ENCODE data around the gene SH3TC1. TPM values are rescaled to one million over a fixed set of nuclear protein-coding genes. Genes with fewer than 3 reads are reported as not detected.

Gene SH3TC1
- total RNA-seq, 4 donors from 2014 or later = 9.6 to 12.9 (median 12.6) TPM

- Histone ChIP-seq H3K4me3 (no peak overlapping the region), H3K4me1 (peaks cover 0 to 51% (median 20%) of the 10 kb centered on the region in 3 donors), H3K27me3 (no peaks in the 10 kb centered on the region), H3K36me3 (no peaks in the 10 kb centered on the region), H3K9me3 (no peaks in the 10 kb centered on the region), H3K27ac (peak overlapping the region in 1 of 4 donors; percentile 74)
- WGBS, 2 donors (ENCODE audit: low coverage in 1 of 2) = 52% methylated on average over 5 to 15 of the region's 18 CpGs
- TF ChIP-seq, protein P1, sequence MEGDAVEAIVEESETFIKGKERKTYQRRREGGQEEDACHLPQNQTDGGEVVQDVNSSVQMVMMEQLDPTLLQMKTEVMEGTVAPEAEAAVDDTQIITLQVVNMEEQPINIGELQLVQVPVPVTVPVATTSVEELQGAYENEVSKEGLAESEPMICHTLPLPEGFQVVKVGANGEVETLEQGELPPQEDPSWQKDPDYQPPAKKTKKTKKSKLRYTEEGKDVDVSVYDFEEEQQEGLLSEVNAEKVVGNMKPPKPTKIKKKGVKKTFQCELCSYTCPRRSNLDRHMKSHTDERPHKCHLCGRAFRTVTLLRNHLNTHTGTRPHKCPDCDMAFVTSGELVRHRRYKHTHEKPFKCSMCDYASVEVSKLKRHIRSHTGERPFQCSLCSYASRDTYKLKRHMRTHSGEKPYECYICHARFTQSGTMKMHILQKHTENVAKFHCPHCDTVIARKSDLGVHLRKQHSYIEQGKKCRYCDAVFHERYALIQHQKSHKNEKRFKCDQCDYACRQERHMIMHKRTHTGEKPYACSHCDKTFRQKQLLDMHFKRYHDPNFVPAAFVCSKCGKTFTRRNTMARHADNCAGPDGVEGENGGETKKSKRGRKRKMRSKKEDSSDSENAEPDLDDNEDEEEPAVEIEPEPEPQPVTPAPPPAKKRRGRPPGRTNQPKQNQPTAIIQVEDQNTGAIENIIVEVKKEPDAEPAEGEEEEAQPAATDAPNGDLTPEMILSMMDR (IDR thresholded peaks at IDR 0.05) = peak in 2 of 4 experiments; percentile 6 to 33
- TF ChIP-seq POLR2AphosphoS5 (IDR thresholded peaks at IDR 0.05) (no peak), EP300 (IDR thresholded peaks at IDR 0.05) (no peak)
- no peak for ATAC-seq
These were observed 6.0 kb upstream of the SH3TC1 start for GRCh38 chr4:8192748-8193738.

GRCh38 chr4:8194306-8195242 lies 4.5 kb upstream of the SH3TC1 start:
- no peak for ATAC-seq
- TF ChIP-seq POLR2A (IDR thresholded peaks at IDR 0.05) (no peak), POLR2AphosphoS5 (IDR thresholded peaks at IDR 0.05) (no peak), EP300 (IDR thresholded peaks at IDR 0.05) (no peak)
- TF ChIP-seq, protein P1 (IDR thresholded peaks at IDR 0.05) = no peak
- Histone ChIP-seq H3K9me3 (no peaks in the 10 kb centered on the region), H3K36me3 (no peaks in the 10 kb centered on the region), H3K27me3 (no peaks in the 10 kb centered on the region), H3K4me1 (peaks cover 0 to 52% (median 20%) of the 10 kb centered on the region in 3 donors), H3K4me3 (no peak overlapping the region), H3K27ac (no peak overlapping the region)
- 78 to 95% methylated on average over 8 to 10 of the region's 19 CpGs for WGBS, 2 donors (ENCODE audit: low coverage in 1 of 2)

GRCh38 chr4:8195431-8195830 lies 3.7 kb upstream of the SH3TC1 start:
- Histone ChIP-seq H3K4me1 (peaks cover 0 to 50% (median 16%) of the 10 kb centered on the region in 3 donors), H3K9me3 (no peaks in the 10 kb centered on the region), H3K27ac (no peak overlapping the region), H3K36me3 (no peaks in the 10 kb centered on the region), H3K4me3 (no peak overlapping the region), H3K27me3 (no peaks in the 10 kb centered on the region)
- no peak for ATAC-seq
- 33 to 40% methylated on average over 1 to 3 of the region's 7 CpGs for WGBS, 2 donors (ENCODE audit: low coverage in 1 of 2)
- TF ChIP-seq POLR2AphosphoS5 (IDR thresholded peaks at IDR 0.05) (no peak), POLR2A (IDR thresholded peaks at IDR 0.05) (no peak), EP300 (IDR thresholded peaks at IDR 0.05) (no peak)
- TF ChIP-seq, protein P1 (IDR thresholded peaks at IDR 0.05) = no peak

DNA sequence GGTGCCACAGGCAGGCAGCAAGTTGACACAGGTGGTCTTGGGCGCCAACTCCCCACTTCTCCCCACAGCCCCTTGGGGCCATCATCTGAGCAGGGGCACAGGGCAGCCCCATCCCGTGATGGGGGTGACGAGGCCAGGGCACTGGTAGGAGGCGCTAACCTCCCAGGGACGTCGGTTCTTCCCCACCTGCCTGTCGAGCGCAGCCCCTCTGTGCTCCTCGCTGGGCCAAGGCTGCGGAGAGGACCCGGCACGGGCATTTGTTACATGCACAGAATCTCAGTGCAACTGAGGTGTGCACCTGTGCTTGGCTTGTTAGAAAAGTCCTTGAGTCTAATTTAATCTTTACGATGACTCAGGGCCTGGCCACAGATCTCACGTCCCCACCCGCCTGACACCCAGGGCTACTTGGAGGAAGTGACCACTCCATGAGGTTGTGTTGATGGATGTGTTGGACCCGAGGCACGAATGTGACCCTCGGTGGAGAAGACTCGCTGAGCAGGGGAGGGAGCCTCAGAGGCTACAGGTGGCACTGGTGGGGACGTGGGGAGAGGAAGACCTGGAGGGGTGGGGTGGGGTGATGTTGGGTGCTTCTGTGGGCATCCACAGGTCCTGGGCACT lies 3.1 kb upstream of the SH3TC1 start:
- Histone ChIP-seq H3K36me3 (no peaks in the 10 kb centered on the region), H3K27ac (no peak overlapping the region), H3K9me3 (no peaks in the 10 kb centered on the region), H3K4me3 (no peak overlapping the region), H3K27me3 (no peaks in the 10 kb centered on the region), H3K4me1 (peaks cover 0 to 51% (median 11%) of the 10 kb centered on the region in 3 donors)
- TF ChIP-seq EP300 (IDR thresholded peaks at IDR 0.05) = no peak
- no peak for TF ChIP-seq POLR2A (IDR thresholded peaks at IDR 0.05)
- no peak for TF ChIP-seq POLR2AphosphoS5 (IDR thresholded peaks at IDR 0.05)
- TF ChIP-seq, protein P1 (IDR thresholded peaks at IDR 0.05) = no peak
- WGBS, 2 donors (ENCODE audit: low coverage in 1 of 2) = 92% methylated on average over 2 of the region's 20 CpGs; no CpG with 5 or more reads in 1 of the 2 donors
- ATAC-seq = no peak

Measured in gastroesophageal sphincter (tissue), 4 donors.